GF-D8 (cell line): ENCODE measurements around the gene TTC28.

Experiments used
- DNase-seq: peaks from one replicate; lab custom pipeline; 2025; lab: John Stamatoyannopoulos, UW

TTC28 gene

GRCh38 chr22:28357193-28357592 lies 322.4 kb downstream of the TTC28 start:
- DNase-seq: no peak

- DNase-seq: no peak
Measured at GRCh38 chr22:28351476-28351875, 328.2 kb downstream of the TTC28 start.

- no peak for DNase-seq
Measured at GRCh38 chr22:28348613-28349609, 330.7 kb downstream of the TTC28 start.

- DNase-seq: no peak
Measured at GRCh38 chr22:28346308-28346707, 333.3 kb downstream of the TTC28 start.

- DNase-seq: no peak
Measured at GRCh38 chr22:28344918-28345703, 334.5 kb downstream of the TTC28 start.

- no peak for DNase-seq
Measured at GRCh38 chr22:28341001-28341400, 338.6 kb downstream of the TTC28 start.

GRCh38 chr22:28333088-28333487 lies 346.6 kb downstream of the TTC28 start:
- no peak for DNase-seq

GRCh38 chr22:28332410-28332809 lies 347.2 kb downstream of the TTC28 start:
- DNase-seq: no peak

- no peak for DNase-seq
Measured at GRCh38 chr22:28331695-28332094, 347.9 kb downstream of the TTC28 start.

- DNase-seq: no peak
Measured at GRCh38 chr22:28329186-28330073, 350.2 kb downstream of the TTC28 start.

- DNase-seq: no peak
Measured at GRCh38 chr22:28328756-28329155, 350.9 kb downstream of the TTC28 start.

GRCh38 chr22:28316014-28316413 lies 363.6 kb downstream of the TTC28 start:
- DNase-seq: no peak

GRCh38 chr22:28314959-28315358 lies 364.7 kb downstream of the TTC28 start:
- no peak for DNase-seq

GRCh38 chr22:28310299-28310698 lies 369.3 kb downstream of the TTC28 start:
- DNase-seq: no peak

- no peak for DNase-seq
Measured at GRCh38 chr22:28299753-28300152, 379.9 kb downstream of the TTC28 start.

GRCh38 chr22:28299309-28299708 lies 380.3 kb downstream of the TTC28 start:
- no peak for DNase-seq

GRCh38 chr22:28297504-28297903 lies 382.1 kb downstream of the TTC28 start:
- DNase-seq: no peak

GRCh38 chr22:28296452-28296851 lies 383.2 kb downstream of the TTC28 start:
- no peak for DNase-seq

- no peak for DNase-seq
Measured at GRCh38 chr22:28283068-28283654, 396.5 kb downstream of the TTC28 start.

GRCh38 chr22:28282405-28283067 lies 397.1 kb downstream of the TTC28 start:
- DNase-seq: no peak

- DNase-seq: no peak
Measured at GRCh38 chr22:28279888-28280287, 399.8 kb downstream of the TTC28 start.
